PC-3 (cell line): ENCODE results near the gene PIGL. TPM values are rescaled to one million over a fixed set of nuclear protein-coding genes. Genes with fewer than 3 reads are reported as not detected.
A peak's percentile ranks its signal among the peaks of the same experiment; 100 is the strongest.

Experiments used
- ATAC-seq: fragments of 200-7000 bp; cut with Tn5 transposase; 2 replicates; pipeline ENCODE4 v1.9.1; 2020; ENCODE audit warnings: mild to moderate bottlenecking, moderate library complexity
- BruUV-seq: library from RNA; stranded (reverse); fragments of 400-500 nt; replicated peaks from 2 replicates; lab custom pipeline; 2021; lab: Mats Ljungman, UMichigan
- CTCF ChIA-PET: fragments of 300-600 bp; sonication (Branson Sonifier 250); formaldehyde crosslinking; loops from one replicate; lab custom pipeline; 2022; ENCODE audit warnings: antibody characterized with exemption; lab: Charles Lee
- POLR2A ChIA-PET: fragments of 300-600 bp; sonication (Branson Sonifier 250); formaldehyde crosslinking; loops from one replicate; lab custom pipeline; 2022; ENCODE audit warnings: antibody characterized with exemption; ENCODE audit not compliant: unreplicated experiment; lab: Charles Lee
- DNase-seq: peaks from one replicate; pipeline ENCODE4 v3.0.0-alpha.2; 2015
- H2AFZ ChIP-seq: fragments of 300-600 bp; sonication (generic); 2 replicates; pipeline ENCODE4 v1.6.0; 2016; ENCODE audit warnings: antibody characterized with exemption, low read length
- H3F3A ChIP-seq: fragments of 300-600 bp; sonication (generic); one replicate; pipeline ENCODE4 v1.6.0; 2017; ENCODE audit warnings: antibody characterized with exemption, low read length, control low read depth, mild to moderate bottlenecking; ENCODE audit not compliant: unreplicated experiment
- H3K27ac ChIP-seq: fragments of 300-600 bp; sonication (generic); 2 replicates; pipeline ENCODE4 v1.5.1; 2016; ENCODE audit warnings: mild to moderate bottlenecking, low read length
- H3K27me3 ChIP-seq: fragments of 300-600 bp; sonication (generic); 2 replicates; pipeline ENCODE4 v1.6.1; 2016; ENCODE audit warnings: low read length, mixed read lengths
- H3K36me3 ChIP-seq: fragments of 300-600 bp; sonication (generic); 2 replicates; pipeline ENCODE4 v1.6.1; 2016; ENCODE audit warnings: low read depth, mixed run types, low read length, mixed read lengths
- H3K4me1 ChIP-seq: fragments of 300-600 bp; sonication (generic); 2 replicates; pipeline ENCODE4 v1.5.1; 2016; ENCODE audit warnings: low read length; ENCODE audit not compliant: insufficient read depth
- H3K4me2 ChIP-seq: fragments of 300-600 bp; sonication (generic); 2 replicates; pipeline ENCODE4 v1.6.0; 2016; ENCODE audit warnings: low read length
- H3K4me3 ChIP-seq: fragments of 300-600 bp; sonication (generic); 2 replicates; pipeline ENCODE4 v1.5.1; 2016; ENCODE audit warnings: mild to moderate bottlenecking, low read length, mixed read lengths
- H3K79me2 ChIP-seq: fragments of 300-600 bp; sonication (generic); 2 replicates; pipeline ENCODE4 v1.6.1; 2017; ENCODE audit warnings: low read length, mixed read lengths
- H3K9ac ChIP-seq: fragments of 300-600 bp; sonication (generic); 2 replicates; pipeline ENCODE4 v1.6.0; 2016; ENCODE audit warnings: mild to moderate bottlenecking, low read length
- H3K9me2 ChIP-seq: fragments of 300-600 bp; sonication (generic); replicated peaks from 2 replicates; pipeline ENCODE4 v1.6.1; 2016; ENCODE audit warnings: mixed run types, low read length, mixed read lengths
- H3K9me3 ChIP-seq: fragments of 300-600 bp; sonication (generic); 2 replicates; pipeline ENCODE4 v1.6.1; 2016; ENCODE audit warnings: low read length, mixed read lengths
- H4K20me1 ChIP-seq: fragments of 300-600 bp; sonication (generic); 2 replicates; pipeline ENCODE4 v1.6.1; 2016; ENCODE audit warnings: low read length, mixed read lengths
- EZH2 ChIP-seq: fragments of 300-600 bp; sonication (generic); IDR thresholded peaks from one replicate; pipeline ENCODE4 v1.6.1; 2017; ENCODE audit warnings: antibody characterized with exemption, mild to moderate bottlenecking, low read length; ENCODE audit not compliant: unreplicated experiment
- EZH2phosphoT487 ChIP-seq: fragments of 300-600 bp; sonication (generic); IDR thresholded peaks from 2 replicates; pipeline ENCODE4 v1.6.1; 2018; ENCODE audit warnings: mild to moderate bottlenecking, antibody characterized with exemption, low read length, borderline replicate concordance
- intact Hi-C: fragments of 100-400 bp; cut with micrococcal nuclease; formaldehyde crosslinking; loops from 2 replicates; pipeline ENCODE4 v1.9.0; 2023
- total RNA-seq: library from RNA; depleted of rRNA; stranded (reverse); fragments of >200 nt; gene quantifications from 2 replicates; pipeline ENCODE4 v1.2.3, GENCODE V29; 2014
- TF ChIP-seq, protein P1 (sequence below): fragments of 300-600 bp; sonication (generic); conservative IDR thresholded peaks from 2 replicates; pipeline ENCODE4 v1.5.1; 2017; ENCODE audit warnings: antibody characterized with exemption, low read depth, mild to moderate bottlenecking, low read length

Gene PIGL
- total RNA-seq, 1 experiment from 2014 or later, result 37.4 TPM

DNA sequence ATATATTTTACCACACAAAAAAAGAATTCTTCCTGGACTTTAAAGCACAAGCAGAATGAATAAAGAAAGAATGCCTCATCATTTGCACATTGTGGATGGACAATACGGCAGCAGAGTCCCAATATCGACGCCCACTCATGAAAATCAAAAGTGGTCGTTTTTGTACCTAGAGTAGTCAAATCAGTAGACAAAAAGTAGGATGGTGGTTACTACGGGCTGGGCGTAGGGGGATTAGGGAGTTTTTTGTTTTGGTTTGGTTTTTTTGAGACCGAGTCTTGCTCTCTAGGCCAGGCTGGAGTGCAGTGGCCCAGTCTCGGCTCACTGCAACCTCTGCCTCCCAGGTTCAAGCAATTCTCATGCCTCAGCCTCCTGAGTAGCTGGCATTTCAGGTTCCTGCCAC lies 144.9 kb downstream of the PIGL start:
- DNase-seq (no peak), ATAC-seq (no peak)
- Histone ChIP-seq H3K4me1 (0 out of 2 replicates have a peak, but pooled peaks cover 3% of the 10 kb centered on the region), H3F3A (no peaks in the 10 kb centered on the region), H3K36me3 (no peaks in the 10 kb centered on the region), H3K9me3 (no peaks in the 10 kb centered on the region), H3K4me3 (no peak overlapping the region), H3K9me2 (no peaks in the 10 kb centered on the region), H3K4me2 (no peak overlapping the region), H4K20me1 (no peaks in the 10 kb centered on the region), H2AFZ (no peak overlapping the region), H3K79me2 (no peaks in the 10 kb centered on the region), H3K27me3 (no peaks in the 10 kb centered on the region), H3K9ac (no peak overlapping the region), H3K27ac (no peak overlapping the region)
- ChIA-PET POLR2A (no interaction called here), CTCF (no interaction called here)
- BruUV-seq, result no TSS peak
- TF ChIP-seq, protein P1, sequence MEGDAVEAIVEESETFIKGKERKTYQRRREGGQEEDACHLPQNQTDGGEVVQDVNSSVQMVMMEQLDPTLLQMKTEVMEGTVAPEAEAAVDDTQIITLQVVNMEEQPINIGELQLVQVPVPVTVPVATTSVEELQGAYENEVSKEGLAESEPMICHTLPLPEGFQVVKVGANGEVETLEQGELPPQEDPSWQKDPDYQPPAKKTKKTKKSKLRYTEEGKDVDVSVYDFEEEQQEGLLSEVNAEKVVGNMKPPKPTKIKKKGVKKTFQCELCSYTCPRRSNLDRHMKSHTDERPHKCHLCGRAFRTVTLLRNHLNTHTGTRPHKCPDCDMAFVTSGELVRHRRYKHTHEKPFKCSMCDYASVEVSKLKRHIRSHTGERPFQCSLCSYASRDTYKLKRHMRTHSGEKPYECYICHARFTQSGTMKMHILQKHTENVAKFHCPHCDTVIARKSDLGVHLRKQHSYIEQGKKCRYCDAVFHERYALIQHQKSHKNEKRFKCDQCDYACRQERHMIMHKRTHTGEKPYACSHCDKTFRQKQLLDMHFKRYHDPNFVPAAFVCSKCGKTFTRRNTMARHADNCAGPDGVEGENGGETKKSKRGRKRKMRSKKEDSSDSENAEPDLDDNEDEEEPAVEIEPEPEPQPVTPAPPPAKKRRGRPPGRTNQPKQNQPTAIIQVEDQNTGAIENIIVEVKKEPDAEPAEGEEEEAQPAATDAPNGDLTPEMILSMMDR, result no peak
- TF ChIP-seq EZH2 (no peak), EZH2phosphoT487 (no peak)
- intact Hi-C loops, result no loop called here

DNA sequence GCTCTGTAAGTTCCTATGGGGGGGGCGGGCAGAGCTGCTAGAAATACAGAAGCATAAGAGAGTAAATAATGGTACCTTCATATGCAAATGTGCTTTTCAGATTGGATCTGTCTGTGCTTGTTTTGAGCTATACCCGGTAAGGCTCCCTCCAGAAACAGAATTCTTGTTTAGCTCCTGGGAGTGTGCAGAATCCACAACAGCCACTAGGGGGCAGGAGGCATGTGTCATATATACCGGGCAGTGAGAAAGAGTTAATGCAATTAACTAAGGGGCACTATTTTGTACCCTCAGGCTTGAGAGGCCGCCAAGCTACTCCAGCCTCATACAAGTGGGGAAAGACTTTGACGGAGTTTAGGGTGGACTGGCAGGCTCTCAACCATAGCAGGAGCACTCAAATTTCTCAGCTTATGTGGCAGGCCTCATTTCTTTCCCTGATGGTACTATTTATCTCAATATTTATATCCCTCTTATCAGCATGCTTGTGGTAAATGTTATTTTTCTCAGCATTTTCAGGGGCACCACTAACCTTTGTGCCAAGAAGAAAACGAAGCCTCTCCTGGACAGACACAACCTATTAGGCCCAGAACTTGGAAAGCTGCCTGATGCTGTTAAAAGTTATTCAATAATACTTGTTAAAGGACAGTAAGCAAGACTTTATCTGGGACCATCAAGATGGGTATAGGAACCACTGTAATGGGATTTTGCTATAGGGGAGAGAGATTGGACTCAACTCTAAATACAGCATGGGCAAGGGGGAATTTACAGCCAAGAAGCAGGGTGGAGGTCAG lies 146.9 kb downstream of the PIGL start:
- no TSS peak for BruUV-seq
- no peaks in the 10 kb centered on the region for H3K9me2 ChIP-seq
- no peaks in the 10 kb centered on the region for H3K27me3 ChIP-seq
- POLR2A ChIA-PET, result interaction anchor here (0.6 kb wide), 2 partner anchors 15 to 18 kb away, joined by 3 to 7 read pairs; no protein-coding TSS in a partner anchor
- no peak overlapping the region for H3K9ac ChIP-seq
- intact Hi-C loops, result loop anchor here (2.0 kb wide), 1 partner anchor 157 kb away; no protein-coding TSS in a partner anchor
- H2AFZ ChIP-seq, result 0 out of 2 replicates have a peak overlapping the region, but pooled peaks have one; percentile 33
- H4K20me1 ChIP-seq, result no peaks in the 10 kb centered on the region
- CTCF ChIA-PET, result interaction anchor here (0.6 to 1.1 kb wide), 6 partner anchors 12 to 157 kb away, joined by 3 to 6 read pairs (median 4); no protein-coding TSS in a partner anchor
- H3K36me3 ChIP-seq, result no peaks in the 10 kb centered on the region
- H3F3A ChIP-seq, result no peaks in the 10 kb centered on the region
- no peak overlapping the region for H3K4me2 ChIP-seq
- H3K79me2 ChIP-seq, result no peaks in the 10 kb centered on the region
- peak; percentile 87 for ATAC-seq
- TF ChIP-seq EZH2, result no peak
- TF ChIP-seq, protein P1, result peak; percentile 99
- 0 out of 2 replicates have a peak, but pooled peaks cover 3% of the 10 kb centered on the region for H3K4me1 ChIP-seq
- no peak overlapping the region for H3K27ac ChIP-seq
- peak; percentile 92 for DNase-seq
- H3K4me3 ChIP-seq, result no peak overlapping the region
- no peaks in the 10 kb centered on the region for H3K9me3 ChIP-seq

DNA sequence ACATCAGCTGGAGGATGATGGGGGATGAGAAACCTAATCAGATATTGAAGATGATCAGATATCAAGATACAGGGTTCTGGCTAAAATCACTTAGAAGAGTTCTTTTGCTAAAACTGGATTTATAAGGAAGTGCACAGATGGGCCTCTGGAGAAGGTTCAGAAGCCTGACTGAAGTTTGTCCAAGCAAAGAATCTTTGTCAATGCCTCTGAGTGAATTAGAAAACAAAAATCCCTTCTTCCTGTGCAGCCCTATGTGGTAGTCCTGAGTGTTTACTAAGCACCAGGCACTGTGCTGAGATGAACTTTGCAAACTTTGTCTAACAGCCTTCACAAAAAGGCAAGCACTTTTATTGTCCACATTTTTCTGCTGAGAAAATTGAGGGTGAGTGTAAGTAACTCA lies 147.6 kb downstream of the PIGL start:
- ChIA-PET CTCF (no interaction called here), POLR2A (interaction anchor here (0.6 kb wide), 1 partner anchor 17 kb away, joined by 3 read pairs; no protein-coding TSS in a partner anchor)
- BruUV-seq, result no TSS peak
- Histone ChIP-seq H2AFZ (no peak overlapping the region), H3K4me2 (no peak overlapping the region), H3K79me2 (no peaks in the 10 kb centered on the region), H3K9me2 (no peaks in the 10 kb centered on the region), H3K27ac (no peak overlapping the region), H3K36me3 (no peaks in the 10 kb centered on the region), H3F3A (no peaks in the 10 kb centered on the region), H4K20me1 (no peaks in the 10 kb centered on the region), H3K27me3 (no peaks in the 10 kb centered on the region), H3K9me3 (no peaks in the 10 kb centered on the region), H3K9ac (no peak overlapping the region), H3K4me3 (no peak overlapping the region), H3K4me1 (0 out of 2 replicates have a peak, but pooled peaks cover 3% of the 10 kb centered on the region)
- ATAC-seq (no peak), DNase-seq (no peak)
- intact Hi-C loops, result loop anchor here (2.0 kb wide), 1 partner anchor 156 kb away; no protein-coding TSS in a partner anchor
- TF ChIP-seq EZH2phosphoT487, result no peak
- no peak for TF ChIP-seq EZH2
- TF ChIP-seq, protein P1, result no peak
